KMS-11 (cell line): Measurements from ENCODE around the gene SLC26A1.

ENCODE experiments used
- H2AFZ ChIP-seq: fragments of 200-600 bp; sonication (generic); 2 replicates; pipeline ENCODE4 v1.6.1; 2016; ENCODE audit warnings: antibody characterized with exemption, mixed run types, low read depth
- H3K27ac ChIP-seq: fragments of 200-600 bp; sonication (generic); 2 replicates; pipeline ENCODE4 v1.6.1; 2016; ENCODE audit warnings: mild to moderate bottlenecking, mixed run types
- H3K27me3 ChIP-seq: fragments of 200-600 bp; sonication (generic); 2 replicates; pipeline ENCODE4 v1.6.1; 2017; ENCODE audit warnings: mild to moderate bottlenecking, low read depth, mixed run types, moderate library complexity; ENCODE audit not compliant: insufficient read depth
- H3K36me3 ChIP-seq: fragments of 200-600 bp; sonication (generic); 2 replicates; pipeline ENCODE4 v1.6.1; 2017; ENCODE audit warnings: mild to moderate bottlenecking, mixed run types; ENCODE audit not compliant: insufficient read depth
- H3K4me1 ChIP-seq: fragments of 200-600 bp; sonication (generic); 2 replicates; pipeline ENCODE4 v1.6.1; 2016; ENCODE audit warnings: mild to moderate bottlenecking, low read depth, mixed run types; ENCODE audit not compliant: poor library complexity, severe bottlenecking
- H3K4me2 ChIP-seq: fragments of 200-600 bp; sonication (generic); 2 replicates; pipeline ENCODE4 v1.7.0; 2016; ENCODE audit warnings: mild to moderate bottlenecking, mixed run types
- H3K4me3 ChIP-seq: fragments of 200-600 bp; sonication (generic); IDR thresholded peaks from 2 replicates; pipeline ENCODE4 v1.6.1; 2017; ENCODE audit warnings: low read depth, low read length, mixed read lengths; ENCODE audit not compliant: insufficient read depth
- H3K79me2 ChIP-seq: fragments of 200-600 bp; sonication (generic); 2 replicates; pipeline ENCODE4 v1.6.1; 2016; ENCODE audit warnings: low read depth, mixed run types; ENCODE audit not compliant: insufficient read depth
- H3K9ac ChIP-seq: fragments of 200-600 bp; sonication (generic); 2 replicates; pipeline ENCODE4 v1.6.1; 2016; ENCODE audit warnings: mild to moderate bottlenecking, mixed run types
- H4K20me1 ChIP-seq: fragments of 200-600 bp; sonication (generic); 2 replicates; pipeline ENCODE4 v1.6.1; 2016; ENCODE audit warnings: mild to moderate bottlenecking, mixed run types; ENCODE audit not compliant: insufficient read depth
- CTCF ChIP-seq: fragments of 200-600 bp; sonication (generic); conservative IDR thresholded peaks from 2 replicates; pipeline ENCODE4 v1.6.1; 2017; ENCODE audit warnings: low read depth, mild to moderate bottlenecking, antibody characterized with exemption, low read length, moderate library complexity, mixed read lengths

The SLC26A1 gene

GRCh38 chr4:1036095-1036494 lies 42.9 kb upstream of the SLC26A1 start:
- H3K27me3 ChIP-seq: peaks cover 14% of the 10 kb centered on the region; the same call in 1 of the 2 replicates
- no peak overlapping the region for H2AFZ ChIP-seq
- no peaks in the 10 kb centered on the region for H4K20me1 ChIP-seq
- no peaks in the 10 kb centered on the region for H3K4me1 ChIP-seq
- H3K4me3 ChIP-seq: no peak overlapping the region
- no peaks in the 10 kb centered on the region for H3K79me2 ChIP-seq
- H3K27ac ChIP-seq: no peak overlapping the region
- no peak overlapping the region for H3K9ac ChIP-seq
- no peak overlapping the region for H3K4me2 ChIP-seq
- no peak for TF ChIP-seq CTCF
- no peaks in the 10 kb centered on the region for H3K36me3 ChIP-seq

DNA sequence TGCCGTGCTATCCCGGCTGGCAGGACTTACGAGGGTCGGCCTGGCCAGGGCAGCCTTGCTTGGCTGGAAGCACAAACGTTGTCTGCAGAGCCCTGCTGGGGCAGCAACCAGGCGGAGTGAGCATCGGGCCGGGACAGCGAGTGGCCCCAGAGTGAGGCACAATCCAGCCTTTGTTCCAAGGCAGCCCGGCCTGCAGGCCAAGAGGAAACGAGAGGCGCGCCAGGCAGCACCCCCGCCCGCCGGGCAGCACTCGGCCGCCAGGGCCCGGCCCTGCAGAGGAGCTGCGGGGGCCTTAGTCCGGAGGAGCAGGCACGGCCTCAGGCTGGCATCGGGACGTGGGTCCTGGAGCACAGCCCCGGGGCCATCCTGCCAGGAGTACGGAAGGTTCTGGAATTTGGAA lies 42.3 kb upstream of the SLC26A1 start:
- no peaks in the 10 kb centered on the region for H4K20me1 ChIP-seq
- H3K27me3 ChIP-seq: peaks cover 11% of the 10 kb centered on the region; the same call in 1 of the 2 replicates
- no peak overlapping the region for H3K27ac ChIP-seq
- no peak overlapping the region for H3K9ac ChIP-seq
- no peak overlapping the region for H3K4me2 ChIP-seq
- H3K36me3 ChIP-seq: no peaks in the 10 kb centered on the region
- TF ChIP-seq CTCF: no peak
- H3K4me1 ChIP-seq: no peaks in the 10 kb centered on the region
- H3K4me3 ChIP-seq: no peak overlapping the region
- no peak overlapping the region for H2AFZ ChIP-seq
- H3K79me2 ChIP-seq: no peaks in the 10 kb centered on the region

DNA sequence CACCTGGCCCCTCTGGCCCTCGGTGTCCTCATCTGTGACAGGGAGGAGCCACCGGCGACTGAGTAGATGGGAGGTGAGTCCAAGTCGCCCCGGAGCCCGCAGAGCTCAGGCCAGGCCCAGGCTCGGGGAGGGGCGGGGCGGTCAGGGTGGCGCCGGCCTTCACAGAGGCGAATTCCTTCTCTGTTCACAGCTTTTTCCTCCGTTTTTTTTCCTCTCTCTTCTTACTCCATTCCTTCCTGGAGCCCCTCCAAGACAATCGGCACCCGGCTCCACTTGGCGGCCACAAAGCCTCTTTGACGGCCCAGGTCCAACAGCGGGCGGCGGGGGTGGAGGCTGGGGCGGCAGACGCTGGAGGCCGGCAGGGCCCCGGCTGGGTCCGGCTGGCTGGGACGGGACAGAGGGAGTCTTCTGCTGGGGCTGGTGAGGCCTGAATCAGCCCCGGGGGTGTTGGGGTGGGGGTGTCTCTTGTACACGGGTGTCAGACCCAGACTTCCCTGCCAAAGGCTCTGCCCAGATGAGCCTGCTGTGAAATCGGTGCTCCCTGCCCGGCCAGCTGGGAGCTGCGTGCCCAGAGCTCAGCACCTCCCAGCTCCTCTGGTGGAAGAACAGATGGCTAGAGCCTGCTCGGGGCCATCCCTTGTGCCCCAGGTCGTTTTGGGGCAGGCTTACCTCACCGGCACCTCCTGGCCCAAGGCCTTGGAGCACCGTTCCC lies 40.8 kb upstream of the SLC26A1 start:
- Histone ChIP-seq H3K4me3 (no peak overlapping the region), H3K79me2 (no peaks in the 10 kb centered on the region), H3K4me1 (no peaks in the 10 kb centered on the region), H3K9ac (no peak overlapping the region), H4K20me1 (no peaks in the 10 kb centered on the region), H3K27ac (no peak overlapping the region), H3K36me3 (no peaks in the 10 kb centered on the region), H2AFZ (no peak overlapping the region), H3K4me2 (no peak overlapping the region), H3K27me3 (peaks cover 9% of the 10 kb centered on the region; the same call in 1 of the 2 replicates)
- TF ChIP-seq CTCF: no peak

DNA sequence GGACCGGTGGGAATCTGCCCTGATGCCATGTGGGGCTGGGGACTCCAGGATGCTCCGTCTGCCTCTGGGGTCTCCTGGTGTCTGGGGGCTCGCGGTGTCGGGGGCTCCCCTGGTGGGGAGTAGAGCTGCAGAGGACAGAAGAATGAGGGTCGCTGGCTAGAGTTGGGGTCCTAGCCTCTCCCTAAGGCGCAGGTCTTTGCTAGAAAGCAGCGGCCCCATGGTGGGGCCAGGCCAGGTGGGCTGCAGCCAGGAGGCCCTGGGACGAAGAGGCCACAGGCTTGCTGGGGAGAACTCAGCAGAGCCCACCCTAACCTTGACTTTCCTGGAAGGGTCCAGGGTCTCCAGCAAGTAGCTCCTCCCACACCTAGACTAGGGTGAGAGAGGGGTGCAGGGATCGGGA lies 39.7 kb upstream of the SLC26A1 start:
- H4K20me1 ChIP-seq: no peaks in the 10 kb centered on the region
- H3K4me3 ChIP-seq: no peak overlapping the region
- no peaks in the 10 kb centered on the region for H3K4me1 ChIP-seq
- H3K9ac ChIP-seq: no peak overlapping the region
- H3K27ac ChIP-seq: no peak overlapping the region
- H3K79me2 ChIP-seq: no peaks in the 10 kb centered on the region
- peaks cover 4% of the 10 kb centered on the region; the same call in 1 of the 2 replicates for H3K27me3 ChIP-seq
- no peak overlapping the region for H3K4me2 ChIP-seq
- H2AFZ ChIP-seq: no peak overlapping the region
- no peaks in the 10 kb centered on the region for H3K36me3 ChIP-seq
- no peak for TF ChIP-seq CTCF
